Medulla oblongata (tissue), 1 donor: ENCODE results near the gene FRRS1.

Experiments
- DNase-seq: peaks from one replicate; pipeline ENCODE4 v3.0.0-alpha.2; 2015; ENCODE audit errors: extremely low spot score

Gene FRRS1

GRCh38 chr1:99728494-99729235 is 37.8 kb downstream of the FRRS1 start:
- no peak for DNase-seq

DNA sequence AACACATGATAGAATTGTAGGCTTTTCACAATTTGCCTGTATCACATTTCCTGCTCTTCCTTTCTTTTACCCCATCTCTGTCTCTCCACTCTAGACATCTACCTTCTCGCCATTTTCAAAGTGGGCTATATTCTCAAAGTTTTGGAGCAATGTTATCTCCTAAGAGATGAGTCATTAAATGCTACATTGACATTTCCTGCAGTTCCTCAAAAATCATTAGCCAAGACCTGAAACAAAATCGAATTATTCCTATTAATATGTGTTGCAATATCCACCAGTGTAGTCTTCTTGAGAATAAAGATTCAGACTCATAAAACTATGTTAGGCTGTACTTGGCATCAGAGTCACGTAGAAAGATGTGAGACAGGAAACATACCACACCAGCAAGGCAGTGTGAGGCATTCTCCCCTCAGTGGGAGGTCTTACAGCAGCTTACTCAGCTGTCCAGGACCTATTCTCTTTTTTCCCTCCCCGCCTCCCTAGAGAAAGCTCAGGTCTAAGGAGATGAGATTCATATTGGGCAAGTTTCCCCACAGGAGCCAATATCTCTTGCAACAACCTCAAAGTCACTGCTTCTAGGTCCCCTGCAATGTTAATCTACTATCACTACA is 38.8 kb downstream of the FRRS1 start:
- no peak for DNase-seq

DNA sequence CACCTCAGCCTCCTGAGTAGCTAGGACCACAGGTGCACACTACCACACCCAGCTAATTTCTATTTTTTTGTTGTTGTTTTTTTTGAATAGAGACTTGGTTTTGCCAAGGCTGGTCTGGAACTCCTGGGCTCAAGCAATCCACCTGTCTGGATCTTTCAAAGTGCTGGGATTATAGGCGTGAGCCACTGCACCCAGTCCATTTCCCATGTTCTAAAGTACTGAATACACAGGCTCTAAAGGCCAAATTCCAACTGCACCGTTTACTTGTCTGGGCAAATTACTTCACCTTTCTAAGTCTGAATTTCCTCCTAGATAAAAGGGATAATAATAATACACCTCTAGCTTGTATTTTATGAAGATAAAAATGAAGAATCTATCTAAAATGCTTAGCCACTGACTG is 39.6 kb downstream of the FRRS1 start:
- no peak for DNase-seq

DNA sequence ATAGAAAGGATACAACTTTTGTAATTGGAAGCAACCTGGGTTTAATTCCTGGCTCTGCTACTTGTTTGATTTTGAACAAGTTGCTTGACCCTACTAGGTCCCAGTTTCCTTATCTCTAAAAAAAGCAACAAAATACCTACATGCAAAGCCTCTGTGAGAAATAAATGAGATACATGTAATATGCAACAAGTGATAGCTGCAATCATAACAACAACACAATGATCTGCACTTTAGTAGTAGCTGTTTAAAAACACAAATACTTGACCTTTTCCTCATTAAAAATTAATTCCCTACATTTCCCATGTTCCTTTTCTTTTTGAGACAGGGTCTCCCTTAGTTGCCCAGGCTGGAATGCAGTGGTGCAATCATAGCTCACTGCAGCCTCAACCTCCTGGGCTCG is 40.0 kb downstream of the FRRS1 start:
- no peak for DNase-seq

GRCh38 chr1:99725996-99726395 is 40.4 kb downstream of the FRRS1 start:
- DNase-seq: no peak

GRCh38 chr1:99723251-99723650 is 43.2 kb downstream of the FRRS1 start:
- DNase-seq: no peak

DNA sequence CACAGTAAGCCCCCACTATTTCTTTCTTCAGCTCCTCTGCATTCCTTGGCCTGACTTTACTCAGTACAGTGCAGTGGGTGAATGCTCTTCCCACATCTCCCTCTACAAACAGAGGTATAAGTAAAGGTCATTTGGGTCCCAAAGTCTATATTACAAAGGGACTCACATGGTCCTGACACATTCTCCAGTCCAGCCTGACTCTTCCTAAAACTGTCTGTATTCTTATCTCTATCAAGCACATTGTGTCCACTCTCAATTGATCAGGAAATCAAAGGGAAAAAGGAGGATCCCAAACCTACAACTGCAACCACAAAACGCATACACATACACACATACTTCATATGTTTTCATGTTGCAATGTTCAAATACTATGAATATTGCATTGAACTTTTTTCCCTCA is 49.4 kb downstream of the FRRS1 start:
- no peak for DNase-seq

GRCh38 chr1:99713006-99713405 is 53.4 kb downstream of the FRRS1 start:
- DNase-seq: no peak

GRCh38 chr1:99710994-99711393 is 55.4 kb downstream of the FRRS1 start:
- DNase-seq: no peak

DNA sequence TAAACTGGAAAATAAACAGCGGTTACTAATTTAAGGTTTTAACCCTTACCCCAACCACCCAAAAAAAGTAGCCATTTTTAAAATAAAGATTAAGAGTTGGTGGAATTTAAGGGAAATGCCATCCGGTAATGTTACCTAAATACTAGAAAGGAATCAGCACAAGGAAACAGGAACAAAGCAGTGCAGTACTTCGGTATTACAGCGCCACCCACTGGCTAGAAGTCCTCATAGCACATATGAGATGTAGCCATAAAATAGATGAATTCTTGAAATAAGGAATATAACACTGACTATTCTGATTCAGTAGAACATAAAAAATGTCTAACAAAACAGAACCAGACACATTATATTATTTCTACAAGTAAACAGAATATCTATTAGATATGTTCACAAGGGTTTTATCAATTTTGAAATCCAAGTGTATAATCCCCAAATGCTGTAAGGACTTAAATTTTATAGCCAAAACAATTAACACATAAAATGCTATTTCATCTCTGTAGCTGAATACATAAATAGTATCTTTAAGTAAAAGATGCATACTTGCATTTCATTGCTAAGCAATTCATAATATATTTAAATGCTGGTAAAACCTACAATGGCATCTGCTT is 58.8 kb downstream of the FRRS1 start:
- peak; percentile 76 for DNase-seq

DNA sequence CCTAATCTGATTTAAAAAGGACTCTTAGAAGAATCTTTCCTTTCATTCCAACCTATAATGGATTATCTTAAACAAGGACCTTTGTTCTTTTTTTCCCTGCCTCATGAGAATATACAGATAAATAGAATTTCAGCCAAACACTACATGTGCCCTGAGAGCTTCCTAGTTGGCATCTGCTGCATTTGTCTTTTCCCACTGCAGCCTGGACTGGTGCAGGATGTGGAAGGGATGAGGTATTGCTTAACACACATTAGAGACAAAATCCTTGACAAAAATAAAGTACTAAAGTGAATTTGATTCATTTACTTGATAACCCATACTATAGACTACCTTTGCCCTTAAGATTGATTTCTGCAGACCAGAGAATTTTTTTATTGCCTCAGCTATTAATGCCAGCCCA is 61.0 kb downstream of the FRRS1 start:
- no peak for DNase-seq

DNA sequence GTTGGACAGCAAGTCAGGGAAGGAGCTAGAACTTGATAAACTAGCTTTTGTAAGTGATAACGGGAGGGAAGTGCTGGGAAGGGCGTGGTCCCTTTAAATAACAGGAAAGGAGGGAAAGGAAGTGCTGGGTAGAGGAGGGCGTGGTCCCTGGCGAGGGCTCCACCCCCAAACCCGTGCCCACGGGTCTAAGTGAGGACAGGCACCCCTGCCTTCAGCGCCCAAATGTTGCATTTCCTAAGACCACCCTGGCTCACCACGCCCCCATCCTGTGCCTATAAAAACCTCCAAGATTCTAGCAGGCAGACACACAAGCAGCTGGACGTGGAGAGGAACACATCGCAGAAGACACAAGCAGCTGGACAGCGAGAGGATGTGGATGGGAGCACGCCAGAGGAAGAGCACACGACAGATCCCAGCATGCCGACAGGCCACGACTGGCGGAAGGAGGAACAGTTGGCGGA is 62.0 kb downstream of the FRRS1 start:
- no peak for DNase-seq

GRCh38 chr1:99702221-99702620 is 64.2 kb downstream of the FRRS1 start:
- DNase-seq: no peak

GRCh38 chr1:99700020-99700419 is 66.4 kb downstream of the FRRS1 start:
- DNase-seq: peak; percentile 20

- no peak for DNase-seq
Observed at GRCh38 chr1:99697580-99697979, 68.9 kb downstream of the FRRS1 start.

GRCh38 chr1:99696616-99697015 is 69.8 kb downstream of the FRRS1 start:
- no peak for DNase-seq

DNA sequence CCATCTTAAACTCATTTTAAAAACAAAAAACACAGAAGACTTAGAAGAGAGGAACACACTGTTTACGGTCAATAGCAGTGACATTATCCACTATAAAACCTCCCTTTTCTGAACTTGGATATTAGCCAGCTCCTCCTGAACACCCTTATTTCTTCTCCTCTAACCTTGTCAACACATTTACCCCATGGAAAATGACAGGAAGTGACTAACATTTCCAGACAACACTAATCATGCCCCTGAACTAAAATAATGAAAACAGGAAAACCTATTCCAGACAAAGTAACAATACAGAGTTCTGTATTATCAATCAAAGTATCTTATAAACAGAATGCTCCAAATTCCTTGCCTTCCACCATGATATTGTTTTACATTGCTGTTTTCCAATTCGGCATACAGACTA is 75.3 kb downstream of the FRRS1 start:
- DNase-seq: no peak

DNA sequence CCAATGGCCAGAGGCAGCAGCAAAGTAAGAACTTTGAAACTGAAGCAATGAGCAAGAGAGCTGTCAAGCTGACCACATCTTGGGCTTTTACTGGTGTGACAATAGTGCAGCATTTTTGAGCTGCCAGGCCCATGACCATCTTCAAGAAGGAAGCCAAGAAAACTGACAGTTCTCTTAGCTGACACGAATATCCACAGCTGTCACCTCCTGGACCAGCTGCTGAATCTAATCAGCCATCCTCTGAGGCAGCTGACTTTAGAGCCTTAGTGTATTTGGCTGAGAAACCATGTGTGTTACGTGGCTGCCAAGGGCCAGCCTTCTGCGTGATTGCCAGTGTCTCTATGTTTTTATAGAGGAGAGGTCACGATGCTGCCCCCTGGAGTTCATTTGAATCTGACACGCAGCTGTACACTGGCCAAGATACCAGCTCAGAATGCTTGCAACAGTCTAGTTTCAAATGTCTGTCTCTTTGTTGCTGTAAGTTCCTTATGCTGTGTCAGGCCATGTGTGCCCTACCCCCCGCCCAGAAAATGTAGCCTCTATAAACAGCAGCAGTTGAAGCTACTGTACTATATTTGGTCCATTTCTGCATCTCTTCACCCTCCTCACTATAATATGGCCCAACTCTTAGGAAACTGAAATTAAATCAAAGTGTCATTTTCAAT is 80.8 kb downstream of the FRRS1 start:
- DNase-seq: peak; percentile 73

DNA sequence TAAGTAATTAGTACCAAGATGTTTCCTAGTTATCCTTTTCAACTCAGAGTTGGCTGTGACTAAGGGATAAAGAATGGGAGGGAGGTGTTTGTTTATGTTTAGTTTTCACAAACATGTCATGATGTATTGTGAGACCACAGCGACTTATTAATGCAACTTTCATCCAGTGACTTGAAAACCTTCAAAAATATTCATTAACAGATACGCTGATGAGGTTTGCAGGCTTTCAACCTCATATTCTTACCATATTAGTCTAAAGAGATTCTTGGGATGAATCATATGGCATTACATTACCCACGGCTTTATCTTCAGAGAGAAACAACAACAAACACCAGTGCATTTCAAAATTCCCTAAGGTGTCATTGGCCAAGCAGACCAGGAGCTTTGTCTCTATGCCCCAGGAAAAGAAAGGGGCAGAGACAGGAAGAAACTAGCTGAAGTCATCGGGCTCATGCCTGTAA is 84.1 kb downstream of the FRRS1 start:
- DNase-seq: no peak

GRCh38 chr1:99681583-99681982 is 84.9 kb downstream of the FRRS1 start:
- DNase-seq: no peak

GRCh38 chr1:99680270-99680669 is 86.2 kb downstream of the FRRS1 start:
- no peak for DNase-seq

GRCh38 chr1:99677416-99677815 is 89.0 kb downstream of the FRRS1 start:
- no peak for DNase-seq

GRCh38 chr1:99676876-99677275 is 89.6 kb downstream of the FRRS1 start:
- DNase-seq: no peak
